ENCODE results near the gene KANSL2. TPM values are rescaled to one million over a fixed set of nuclear protein-coding genes. Genes with fewer than 3 reads are reported as not detected.
"Not testable (repeated sequence)": the region's sequence is repeated elsewhere in the genome, so short reads cannot be mapped to it uniquely, and the experiment has no call there.

The KANSL2 gene
- total and polyA plus RNA-seq, 3 donors from 2014 or later, result 57.0 to 98.4 (median 84.8) TPM

DNA sequence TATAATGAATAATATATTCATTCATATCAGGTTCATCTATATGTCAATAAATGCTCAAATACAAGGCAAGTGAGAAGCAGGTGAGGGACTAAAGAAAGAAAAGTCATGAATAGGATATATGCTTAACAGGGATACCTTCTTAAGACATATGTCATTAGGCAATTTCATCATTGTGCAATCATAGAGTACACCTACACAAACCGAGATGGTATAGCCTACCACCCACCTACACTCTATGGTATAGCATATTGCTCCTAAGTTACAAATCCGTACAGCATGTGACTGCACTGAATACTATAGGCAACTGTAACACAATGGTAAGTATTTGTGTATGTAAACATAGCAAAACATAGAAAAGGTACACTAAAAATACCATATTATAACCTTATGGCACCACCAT lies 39.0 kb downstream of the KANSL2 start:
- H3K9me3 ChIP-seq, result no peaks in the 10 kb centered on the region
- intact Hi-C loops (cut with DNase I; ENCODE audit: low total_unique reads), result no loop called here
- no peak overlapping the region for H3K27ac ChIP-seq
- H3K4me3 ChIP-seq, result no peak overlapping the region
- no peaks in the 10 kb centered on the region for H3K4me1 ChIP-seq
- no peak for TF ChIP-seq POLR2A (IDR thresholded peaks at IDR 0.05)
- TF ChIP-seq, protein P1, sequence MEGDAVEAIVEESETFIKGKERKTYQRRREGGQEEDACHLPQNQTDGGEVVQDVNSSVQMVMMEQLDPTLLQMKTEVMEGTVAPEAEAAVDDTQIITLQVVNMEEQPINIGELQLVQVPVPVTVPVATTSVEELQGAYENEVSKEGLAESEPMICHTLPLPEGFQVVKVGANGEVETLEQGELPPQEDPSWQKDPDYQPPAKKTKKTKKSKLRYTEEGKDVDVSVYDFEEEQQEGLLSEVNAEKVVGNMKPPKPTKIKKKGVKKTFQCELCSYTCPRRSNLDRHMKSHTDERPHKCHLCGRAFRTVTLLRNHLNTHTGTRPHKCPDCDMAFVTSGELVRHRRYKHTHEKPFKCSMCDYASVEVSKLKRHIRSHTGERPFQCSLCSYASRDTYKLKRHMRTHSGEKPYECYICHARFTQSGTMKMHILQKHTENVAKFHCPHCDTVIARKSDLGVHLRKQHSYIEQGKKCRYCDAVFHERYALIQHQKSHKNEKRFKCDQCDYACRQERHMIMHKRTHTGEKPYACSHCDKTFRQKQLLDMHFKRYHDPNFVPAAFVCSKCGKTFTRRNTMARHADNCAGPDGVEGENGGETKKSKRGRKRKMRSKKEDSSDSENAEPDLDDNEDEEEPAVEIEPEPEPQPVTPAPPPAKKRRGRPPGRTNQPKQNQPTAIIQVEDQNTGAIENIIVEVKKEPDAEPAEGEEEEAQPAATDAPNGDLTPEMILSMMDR (IDR thresholded peaks at IDR 0.05), result no peak
- WGBS, 2 donors, result 95 to 97% methylated on average over 2 of the region's 2 CpGs
- no peak for DNase-seq
- H3K27me3 ChIP-seq, result no peaks in the 10 kb centered on the region
- no peaks in the 10 kb centered on the region for H3K36me3 ChIP-seq (ENCODE audit: low read depth, missing control alignments)

DNA sequence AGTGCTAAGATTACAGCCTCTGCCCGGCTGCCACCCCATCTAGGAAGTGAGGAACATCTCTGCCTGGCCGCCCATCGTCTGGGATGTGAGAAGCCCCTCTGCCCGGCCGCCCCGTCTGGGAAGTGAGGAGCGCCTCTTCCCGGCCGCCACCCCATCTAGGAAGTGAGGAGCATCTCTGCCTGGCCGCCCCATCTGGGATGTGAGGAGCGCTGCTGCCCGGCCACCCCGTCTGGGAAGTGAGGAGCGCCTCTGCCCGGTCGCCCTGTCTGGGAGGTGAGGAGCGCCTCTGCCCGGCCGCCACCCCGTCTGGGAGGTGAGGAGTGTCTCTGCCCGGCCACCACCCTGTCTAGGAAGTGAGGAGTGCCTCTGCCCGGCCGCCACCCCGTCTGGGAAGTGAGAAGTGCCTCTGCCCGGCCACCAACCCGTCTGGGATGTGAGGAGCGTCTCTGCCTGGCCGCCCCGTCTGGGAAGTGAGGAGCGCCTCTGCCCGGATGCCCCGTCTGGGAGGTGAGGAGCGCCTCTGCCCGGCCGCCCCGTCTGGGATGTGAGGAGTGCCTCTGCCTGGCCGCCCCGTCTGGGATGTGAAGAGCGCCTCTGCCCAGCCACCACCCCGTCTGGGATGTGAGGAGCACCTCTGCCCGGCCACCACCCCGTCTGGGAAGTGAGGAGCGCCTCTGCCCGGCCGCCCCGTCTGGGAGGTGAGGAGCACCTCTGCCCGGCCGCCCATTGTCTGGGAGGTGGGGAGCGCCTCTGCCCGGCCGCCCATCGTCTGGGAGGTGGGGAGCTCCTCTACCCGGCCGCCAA lies 40.1 kb downstream of the KANSL2 start:
- H3K27ac ChIP-seq; DNase-seq; H3K4me3 ChIP-seq; intact Hi-C loops (cut with DNase I; ENCODE audit: low total_unique reads); H3K4me1 ChIP-seq; H3K36me3 ChIP-seq (ENCODE audit: low read depth, missing control alignments); H3K9me3 ChIP-seq; H3K27me3 ChIP-seq: not testable (repeated sequence)
- WGBS, 2 donors, result 79 to 87% methylated on average over 22 to 52 of the region's 54 CpGs

DNA sequence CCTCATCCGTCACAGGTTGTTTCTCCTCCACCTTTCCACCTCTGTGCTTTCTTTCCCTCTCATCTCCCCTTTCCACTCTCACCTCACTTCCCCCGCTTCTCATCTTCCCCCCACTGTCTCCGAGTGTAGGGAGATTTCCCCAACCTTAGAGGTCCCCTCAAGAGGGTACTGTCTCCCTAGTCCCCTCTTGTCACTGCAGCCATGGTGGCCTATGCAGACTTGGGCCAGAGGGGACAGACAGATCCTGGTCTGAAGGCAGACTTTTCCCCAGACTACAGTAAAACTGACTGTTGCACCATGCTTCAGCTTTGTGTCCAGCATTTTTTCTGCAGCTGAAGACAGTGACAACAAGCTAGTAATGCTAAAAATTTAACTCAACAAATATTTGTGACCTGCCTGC lies 41.2 kb downstream of the KANSL2 start:
- no peaks in the 10 kb centered on the region for H3K4me1 ChIP-seq
- H3K27ac ChIP-seq, result no peak overlapping the region
- DNase-seq, result no peak
- H3K36me3 ChIP-seq (ENCODE audit: low read depth, missing control alignments), result no peaks in the 10 kb centered on the region
- H3K27me3 ChIP-seq, result no peaks in the 10 kb centered on the region
- H3K9me3 ChIP-seq, result no peaks in the 10 kb centered on the region
- 88 to 93% methylated on average over 3 of the region's 3 CpGs for WGBS, 2 donors
- TF ChIP-seq, protein P1 (IDR thresholded peaks at IDR 0.05), result no peak
- TF ChIP-seq POLR2A (IDR thresholded peaks at IDR 0.05), result no peak
- no peak overlapping the region for H3K4me3 ChIP-seq
- intact Hi-C loops (cut with DNase I; ENCODE audit: low total_unique reads), result no loop called here

DNA sequence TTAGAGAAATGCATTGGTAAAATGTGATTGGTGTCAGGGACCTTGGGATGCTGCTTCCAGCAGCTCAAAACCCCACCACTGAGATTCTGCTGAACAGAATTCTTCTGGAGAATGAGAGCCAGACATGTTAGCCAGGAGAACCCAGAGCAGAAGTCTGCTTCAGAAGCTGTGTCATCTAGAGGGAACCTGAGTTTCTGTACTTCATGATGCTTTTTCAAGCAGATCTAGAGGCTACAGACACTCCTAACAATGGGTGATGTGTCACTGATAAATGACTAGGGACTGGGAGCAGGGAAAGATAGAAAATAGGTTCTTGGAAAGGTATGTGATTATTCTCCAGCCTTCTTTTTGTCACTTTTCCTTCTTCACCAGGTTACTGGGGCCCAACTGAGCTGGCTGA lies 41.6 kb downstream of the KANSL2 start:
- H3K4me3 ChIP-seq, result no peak overlapping the region
- intact Hi-C loops (cut with DNase I; ENCODE audit: low total_unique reads), result no loop called here
- H3K9me3 ChIP-seq, result no peaks in the 10 kb centered on the region
- no peak for TF ChIP-seq POLR2A (IDR thresholded peaks at IDR 0.05)
- TF ChIP-seq, protein P1 (IDR thresholded peaks at IDR 0.05), result no peak
- H3K27me3 ChIP-seq, result no peaks in the 10 kb centered on the region
- no peaks in the 10 kb centered on the region for H3K4me1 ChIP-seq
- no peak for DNase-seq
- no peak overlapping the region for H3K27ac ChIP-seq
- no peaks in the 10 kb centered on the region for H3K36me3 ChIP-seq (ENCODE audit: low read depth, missing control alignments)

DNA sequence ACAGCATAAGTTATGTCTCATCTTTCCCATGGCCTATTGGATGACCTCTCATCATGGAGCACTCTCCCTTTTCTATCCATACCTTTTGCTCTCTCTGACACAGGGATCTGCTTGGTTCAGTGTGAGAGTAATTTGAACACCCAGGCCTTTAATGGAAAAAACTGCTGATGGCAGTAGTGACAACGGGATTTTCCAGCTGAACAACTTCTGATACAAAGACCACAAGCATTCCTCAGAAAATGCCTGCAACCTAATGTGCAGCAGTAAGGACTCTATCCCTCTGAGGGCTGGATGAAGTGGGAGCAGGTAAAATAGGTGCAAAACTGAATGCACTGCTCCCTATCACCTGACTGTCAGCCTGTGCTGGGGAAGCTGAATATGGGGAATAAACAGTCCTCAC lies 51.0 kb downstream of the KANSL2 start:
- 75% methylated on average over 1 of the region's 1 CpG for WGBS, 2 donors
- no peak for DNase-seq
- Histone ChIP-seq H3K9me3 (no peaks in the 10 kb centered on the region), H3K4me3 (no peak overlapping the region), H3K27me3 (no peaks in the 10 kb centered on the region), H3K4me1 (no peaks in the 10 kb centered on the region), H3K27ac (no peak overlapping the region), H3K36me3 (ENCODE audit: low read depth, missing control alignments) (no peaks in the 10 kb centered on the region)
- intact Hi-C loops (cut with DNase I; ENCODE audit: low total_unique reads), result no loop called here
- TF ChIP-seq POLR2A (IDR thresholded peaks at IDR 0.05), result no peak
- TF ChIP-seq, protein P1 (IDR thresholded peaks at IDR 0.05), result no peak

All from testis (tissue), 3 donors.